Activated T-cell treated with anti-CD3 and anti-CD28 coated beads, Interleukin-2, amount 50 U/mL, for 1 hour (primary cell): ENCODE measurements around the gene SLC13A1.
"Not testable (repeated sequence)": the region's sequence is repeated elsewhere in the genome, so short reads cannot be mapped to it uniquely, and the experiment has no call there.

Source experiments
- DNase-seq: peaks from one replicate; pipeline ENCODE4 v3.0.0-alpha.2; 2020

The SLC13A1 gene, protein sequence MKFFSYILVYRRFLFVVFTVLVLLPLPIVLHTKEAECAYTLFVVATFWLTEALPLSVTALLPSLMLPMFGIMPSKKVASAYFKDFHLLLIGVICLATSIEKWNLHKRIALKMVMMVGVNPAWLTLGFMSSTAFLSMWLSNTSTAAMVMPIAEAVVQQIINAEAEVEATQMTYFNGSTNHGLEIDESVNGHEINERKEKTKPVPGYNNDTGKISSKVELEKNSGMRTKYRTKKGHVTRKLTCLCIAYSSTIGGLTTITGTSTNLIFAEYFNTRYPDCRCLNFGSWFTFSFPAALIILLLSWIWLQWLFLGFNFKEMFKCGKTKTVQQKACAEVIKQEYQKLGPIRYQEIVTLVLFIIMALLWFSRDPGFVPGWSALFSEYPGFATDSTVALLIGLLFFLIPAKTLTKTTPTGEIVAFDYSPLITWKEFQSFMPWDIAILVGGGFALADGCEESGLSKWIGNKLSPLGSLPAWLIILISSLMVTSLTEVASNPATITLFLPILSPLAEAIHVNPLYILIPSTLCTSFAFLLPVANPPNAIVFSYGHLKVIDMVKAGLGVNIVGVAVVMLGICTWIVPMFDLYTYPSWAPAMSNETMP

DNA sequence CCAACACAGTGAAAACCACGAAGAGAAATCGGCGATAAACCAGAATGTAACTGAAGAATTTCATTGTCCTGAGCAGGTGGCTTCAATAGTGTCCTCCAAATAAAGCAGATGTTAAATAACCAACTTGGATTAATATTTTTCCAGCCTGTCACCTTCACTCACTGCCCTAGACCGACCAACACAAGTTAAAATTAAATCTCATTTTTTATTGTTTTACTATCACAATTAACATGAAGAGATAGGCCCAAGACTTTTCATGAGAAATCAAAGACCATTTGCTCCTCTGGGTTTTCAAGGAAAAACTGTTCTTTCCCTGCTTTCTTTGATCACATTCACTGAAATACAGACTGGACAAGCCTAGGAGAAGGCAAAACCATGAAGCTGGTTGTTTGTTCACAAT lies at the start of gene SLC13A1:
Gene SLC13A1, minus strand, starts transcription at position 87 of the 400 bp plus-strand sequence. Its CDS starts 23 bp downstream, at position 64.
- DNase-seq, result no peak

DNA sequence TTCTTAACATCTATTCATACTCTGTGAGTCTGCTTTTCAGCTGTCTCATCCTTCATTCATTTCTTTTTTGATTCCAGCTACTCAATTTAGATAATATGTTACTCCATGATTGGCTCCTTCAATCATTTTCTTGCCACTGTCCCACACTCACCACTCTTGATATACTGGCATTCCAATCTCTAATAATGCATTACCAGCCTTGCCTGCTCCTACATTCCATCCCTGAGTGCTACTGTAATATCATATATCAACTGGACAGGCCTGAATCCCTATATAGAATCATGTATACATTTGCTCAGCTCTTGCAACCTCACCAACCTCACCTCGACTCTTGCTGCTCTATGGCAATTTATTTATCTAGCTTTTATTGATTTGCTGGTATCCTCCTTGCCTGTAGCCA lies 45.0 kb upstream of the SLC13A1 start:
- no peak for DNase-seq

DNA sequence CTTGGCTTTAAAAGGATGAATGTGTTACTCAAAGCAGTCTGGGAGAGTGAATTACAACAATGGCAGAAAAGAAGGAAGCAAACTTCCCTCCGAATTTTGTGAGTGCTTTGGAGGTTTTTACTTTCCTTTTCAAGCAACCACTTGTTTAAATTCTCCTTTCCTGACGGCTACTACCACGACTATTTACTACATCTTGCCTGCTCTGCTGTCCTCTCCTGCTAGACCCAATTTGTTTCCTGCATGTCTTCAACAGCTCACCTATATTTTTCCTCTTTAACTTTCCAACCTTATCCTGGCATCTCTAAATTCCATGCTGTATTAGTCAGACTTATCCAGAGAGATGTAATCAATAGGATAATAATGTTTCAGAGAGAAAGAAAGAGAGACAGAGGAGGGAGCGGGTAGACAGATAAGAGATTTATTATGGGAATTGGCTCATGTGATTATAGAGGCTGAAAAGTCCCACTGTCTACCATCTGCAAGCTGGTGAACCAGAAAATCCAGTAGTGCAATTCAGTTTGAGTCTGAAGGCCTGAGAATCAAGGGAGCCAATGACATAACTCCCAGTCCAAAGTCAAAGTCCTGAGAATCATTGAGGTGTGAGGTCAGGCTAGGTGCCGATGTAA lies 42.8 kb upstream of the SLC13A1 start:
- no peak for DNase-seq

DNA sequence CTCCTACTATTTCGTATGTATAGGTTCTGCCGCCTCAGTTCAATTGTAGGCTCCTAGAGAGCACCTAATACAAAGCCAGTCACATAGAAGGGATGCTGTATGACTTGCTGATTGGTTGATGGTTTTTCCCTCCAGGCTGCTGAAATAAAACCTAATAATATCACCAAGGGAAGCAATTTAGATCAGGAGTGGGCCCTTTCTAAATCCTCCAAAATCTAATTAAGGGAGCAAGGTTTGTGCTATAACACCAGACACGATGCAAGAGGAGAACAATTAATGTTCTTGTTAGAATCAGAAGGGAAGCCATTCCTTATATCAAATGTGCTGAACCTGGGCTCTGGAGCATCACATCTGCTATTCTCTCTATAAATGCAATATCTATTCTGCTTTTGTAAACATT lies 42.0 kb upstream of the SLC13A1 start:
- no peak for DNase-seq

DNA sequence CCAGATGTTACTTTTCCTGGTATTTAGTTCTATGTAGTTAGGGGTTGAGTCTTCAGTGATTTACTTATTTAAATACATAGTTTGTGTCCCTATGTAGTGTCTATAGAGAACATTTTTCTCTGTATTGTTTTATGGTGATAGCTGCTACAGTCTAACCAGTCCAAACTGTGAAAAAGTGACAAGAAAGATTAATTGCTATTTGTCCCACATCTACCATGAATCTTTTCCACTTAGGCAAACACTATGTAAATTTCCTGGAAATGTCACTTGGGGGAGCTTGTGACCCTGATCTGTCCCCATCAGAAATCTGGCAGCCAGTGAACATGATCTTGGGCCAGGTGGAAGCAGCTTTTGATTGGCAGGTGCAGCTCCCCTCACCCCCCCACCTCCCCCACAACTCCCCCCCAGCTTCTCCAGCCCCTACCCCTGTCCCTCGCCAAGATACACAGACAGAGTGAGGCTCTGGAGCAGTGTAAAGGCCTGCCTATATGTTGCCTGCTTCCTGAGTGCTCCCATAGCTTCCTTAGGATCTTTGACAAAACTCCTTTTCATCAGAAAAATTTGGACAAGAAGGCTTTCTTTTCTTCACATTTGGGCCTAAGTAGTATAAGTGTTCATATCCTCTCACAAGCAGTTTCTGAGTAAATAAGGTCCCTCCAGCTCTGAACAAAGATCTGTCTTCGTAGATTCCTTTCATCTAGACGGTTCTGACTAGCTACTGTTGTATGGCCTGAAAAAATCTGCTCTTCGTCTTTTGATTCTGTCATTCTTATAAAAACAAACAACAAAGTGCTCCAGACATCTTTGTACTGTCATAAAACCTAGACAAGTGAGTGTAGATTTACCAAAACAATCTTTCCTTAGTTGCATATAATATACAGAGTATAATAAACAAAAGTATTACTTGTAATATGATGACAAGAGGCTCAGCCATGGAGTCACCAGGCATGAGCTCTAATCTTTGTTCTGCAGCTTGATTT lies 31.5 kb upstream of the SLC13A1 start:
- no peak for DNase-seq

DNA sequence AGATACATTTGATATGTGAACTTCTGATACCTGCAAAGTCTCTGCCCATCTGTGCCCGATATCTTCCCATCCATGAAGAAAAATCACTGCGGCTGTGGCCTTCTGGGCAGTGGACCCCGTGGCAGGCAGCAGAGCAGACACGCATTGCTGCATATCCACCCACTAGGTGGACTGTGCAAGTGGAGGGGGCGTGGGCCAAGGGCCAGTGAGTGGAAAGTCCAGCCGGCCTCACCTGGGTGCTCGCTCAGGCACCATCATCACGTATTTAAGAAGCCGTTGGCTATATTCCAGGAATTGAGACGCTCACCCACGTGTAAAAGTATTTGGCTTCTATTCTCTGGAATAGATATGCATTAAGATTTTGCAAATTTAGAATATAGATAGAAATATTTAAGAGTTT lies 30.8 kb upstream of the SLC13A1 start:
- no peak for DNase-seq

DNA sequence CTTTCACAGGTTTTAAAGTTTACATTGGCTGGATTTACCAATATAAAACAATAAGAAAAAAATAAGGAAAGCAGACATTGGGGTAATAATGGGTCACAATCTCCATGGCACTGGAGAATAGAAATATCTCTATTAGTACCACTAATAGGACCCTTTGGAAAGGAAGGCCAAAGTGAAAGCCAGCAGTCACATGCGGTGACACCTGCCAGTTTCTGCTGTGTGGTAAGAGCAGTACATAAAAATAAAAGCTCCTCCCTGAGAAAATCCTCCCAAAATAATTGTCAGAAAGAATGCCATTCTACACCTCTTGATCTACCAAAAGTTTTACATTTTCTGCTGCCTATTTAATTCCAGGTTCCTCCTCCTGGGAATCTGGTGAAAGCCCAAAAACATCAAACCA lies 30.4 kb upstream of the SLC13A1 start:
- DNase-seq, result no peak

DNA sequence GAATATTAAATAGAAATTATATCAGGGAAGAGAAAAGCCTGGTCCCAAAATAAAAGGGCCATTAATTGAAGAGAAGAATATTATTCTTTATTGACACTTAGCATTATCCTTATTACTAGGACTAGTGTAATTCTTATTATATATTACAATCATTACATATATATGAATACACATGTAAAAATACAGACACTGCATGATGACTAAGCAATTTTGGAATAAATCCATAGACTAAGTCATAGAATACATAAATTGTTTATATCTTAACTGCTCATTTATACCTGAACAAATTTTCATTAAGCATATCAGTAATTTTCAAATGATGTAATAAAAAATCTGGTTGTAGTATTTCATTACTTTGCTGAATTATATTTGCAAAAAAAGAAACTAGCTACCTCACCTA lies 29.7 kb upstream of the SLC13A1 start:
- no peak for DNase-seq

DNA sequence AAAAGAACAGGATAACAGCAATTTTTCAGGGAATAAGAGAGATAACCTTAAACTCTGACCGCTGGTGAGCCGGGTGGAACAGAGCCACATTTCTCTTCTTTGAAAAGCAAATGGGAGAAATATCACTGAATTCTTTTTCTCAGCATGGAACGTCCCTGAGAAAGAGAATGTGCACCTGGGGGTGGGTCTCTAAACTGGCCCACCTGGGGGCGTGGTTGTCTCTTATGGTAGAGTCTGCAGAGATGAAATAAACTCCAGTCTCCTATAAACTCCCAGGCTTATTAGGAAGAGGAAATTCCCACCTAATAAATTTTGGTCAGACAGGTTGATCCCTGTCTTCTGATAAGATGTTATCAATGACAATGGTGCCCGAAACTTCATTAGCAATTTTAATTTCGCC lies 27.9 kb upstream of the SLC13A1 start:
- not testable (repeated sequence) for DNase-seq

DNA sequence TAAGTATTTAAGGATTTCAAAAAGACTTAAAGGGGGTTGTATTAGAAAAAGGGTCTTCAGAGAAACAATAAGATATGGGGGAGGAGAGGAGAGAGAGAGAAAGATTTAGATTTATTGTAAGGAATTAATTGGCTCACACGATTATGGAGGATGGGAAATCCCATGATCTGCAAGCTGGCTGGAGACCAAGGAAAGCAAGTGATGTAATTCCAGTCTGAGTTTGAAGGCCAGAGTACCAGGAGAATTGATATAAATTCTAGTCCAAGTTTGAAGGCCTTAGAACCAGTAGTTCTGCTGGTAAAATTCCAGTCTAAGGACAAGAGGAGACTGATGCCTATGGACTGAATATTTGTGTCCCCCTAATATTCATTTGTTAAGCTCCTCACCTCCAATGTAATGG lies 20.6 kb upstream of the SLC13A1 start:
- DNase-seq, result no peak

DNA sequence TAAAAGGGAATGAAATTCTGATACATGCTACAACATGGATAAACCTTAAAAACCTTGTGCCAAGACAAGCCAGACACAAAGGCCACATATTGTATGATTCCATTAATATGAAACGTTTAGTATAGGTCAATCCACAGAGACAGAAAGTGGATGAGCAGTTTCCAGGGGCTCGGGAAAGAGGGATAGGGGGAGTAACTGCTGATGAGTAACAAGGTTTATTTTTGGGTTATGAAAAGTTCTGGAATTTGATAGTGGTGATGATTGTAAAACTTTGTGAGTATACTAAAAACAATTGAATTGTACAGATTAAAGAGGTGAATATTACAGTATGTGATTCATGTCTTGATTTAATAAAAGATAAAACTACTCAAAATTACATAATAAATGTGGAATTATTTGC lies 19.1 kb upstream of the SLC13A1 start:
- no peak for DNase-seq

DNA sequence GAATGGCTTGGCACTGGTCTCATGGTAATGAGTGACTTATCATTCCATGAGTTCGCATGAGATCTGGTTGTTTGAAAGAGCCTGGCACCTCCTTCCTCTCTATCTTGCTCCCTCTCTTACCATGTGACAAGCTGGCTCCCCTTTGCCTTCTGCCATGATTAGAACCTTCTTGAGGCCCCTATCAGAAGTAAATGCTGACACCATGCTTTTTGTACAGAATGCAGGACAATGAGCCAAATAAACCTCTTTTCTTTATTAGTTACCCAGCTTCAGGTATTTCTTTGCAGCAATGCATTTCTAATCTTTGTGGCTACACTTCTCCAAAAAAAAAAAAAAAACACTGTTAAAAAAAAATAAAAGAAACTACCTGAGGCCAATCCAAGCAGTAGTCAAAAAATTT lies 17.1 kb upstream of the SLC13A1 start:
- DNase-seq, result no peak

DNA sequence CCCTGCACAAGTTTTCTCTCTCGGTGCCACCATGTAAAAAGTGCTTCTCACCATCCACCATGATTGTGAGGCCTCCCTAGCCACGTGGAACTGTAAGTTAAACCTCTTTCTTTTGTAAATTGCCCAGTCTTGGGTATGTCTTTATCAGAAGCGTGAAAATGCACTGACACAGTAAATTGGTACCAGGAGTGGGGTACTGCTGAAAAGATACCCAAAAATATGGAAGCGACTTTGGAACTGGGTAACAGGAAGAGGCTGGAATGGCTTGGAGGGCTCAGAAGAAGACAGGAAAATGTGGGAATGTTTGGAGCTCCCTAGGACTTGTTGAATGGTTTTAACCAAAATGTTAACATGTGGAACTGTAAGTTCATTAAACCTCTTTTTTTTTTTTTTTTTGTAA lies 15.6 kb upstream of the SLC13A1 start:
- DNase-seq, result no peak

DNA sequence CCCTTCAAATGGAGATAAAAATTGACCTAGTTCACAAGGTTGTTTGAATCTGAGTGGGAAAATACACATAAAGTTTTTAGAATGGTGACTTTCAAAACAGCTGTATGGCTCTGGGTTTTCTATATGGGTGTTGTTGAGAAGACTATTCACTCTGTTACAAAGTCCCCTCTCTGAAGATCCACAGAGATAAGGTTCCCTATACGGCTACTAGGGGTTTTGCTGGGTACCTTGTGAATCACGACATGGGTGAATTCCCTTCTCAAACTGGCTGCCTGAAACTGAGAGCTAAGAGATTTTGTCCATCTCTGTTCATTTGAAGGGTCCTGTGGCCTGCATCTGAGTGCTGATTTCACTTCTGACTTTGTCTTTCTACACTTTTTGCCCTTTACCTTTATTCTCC lies 11.8 kb upstream of the SLC13A1 start:
- DNase-seq, result no peak

DNA sequence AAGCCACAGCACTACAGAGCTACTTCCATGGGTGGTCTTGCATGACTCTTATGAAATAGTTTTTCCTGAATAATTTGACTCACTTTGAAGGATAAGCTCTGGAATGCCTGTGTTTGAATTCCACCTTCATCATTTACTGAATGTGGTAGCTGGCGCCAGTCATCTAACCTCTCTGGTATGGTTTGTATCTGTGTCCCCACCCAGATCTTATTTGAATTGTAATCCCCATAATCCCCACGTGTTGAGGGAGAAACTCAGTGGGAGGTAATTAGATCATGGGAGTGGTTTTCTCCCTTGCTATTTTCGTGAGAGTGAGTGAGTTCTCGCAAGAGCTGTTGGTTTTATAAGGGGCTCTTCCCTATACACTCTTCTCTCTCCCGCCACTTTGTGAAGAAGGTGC lies 11.2 kb upstream of the SLC13A1 start:
- DNase-seq, result no peak

DNA sequence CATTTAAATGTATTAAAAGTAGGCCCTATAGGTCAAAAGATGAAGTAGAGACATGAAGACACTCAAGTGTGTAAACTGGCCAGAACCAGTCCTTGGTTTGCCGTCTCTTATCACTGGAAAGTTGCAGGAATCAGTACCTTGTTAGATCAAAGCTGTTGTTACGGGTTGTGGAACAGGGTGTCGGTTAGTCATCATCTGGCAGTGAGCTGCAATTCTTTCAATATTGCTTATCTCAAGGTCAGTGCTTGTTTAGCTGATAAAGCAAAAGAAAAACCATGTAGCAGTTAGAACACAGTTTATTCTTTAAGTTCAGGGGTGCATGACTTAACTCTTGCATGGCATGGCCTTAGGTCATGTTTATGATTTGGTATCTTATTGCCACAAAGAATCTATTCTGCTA lies 10.0 kb upstream of the SLC13A1 start:
- no peak for DNase-seq

DNA sequence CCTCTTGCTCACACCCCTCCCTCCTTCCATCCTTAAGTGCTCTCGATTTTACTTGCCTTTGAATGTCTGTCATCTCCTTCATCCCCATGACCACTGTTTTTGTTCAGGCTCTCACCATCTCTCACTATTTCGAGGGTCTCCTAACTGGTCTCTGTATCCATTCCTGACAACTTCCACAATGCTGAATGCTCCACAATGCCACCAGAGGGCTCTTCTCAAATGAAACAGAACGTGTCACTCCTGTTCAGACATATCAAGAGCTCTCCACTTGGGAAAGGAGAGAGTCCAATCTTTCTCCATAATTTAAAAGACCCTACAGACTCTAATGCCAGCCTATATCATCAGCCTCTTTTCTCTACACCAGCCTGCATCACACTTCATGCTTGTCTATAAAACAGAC lies 9.0 kb upstream of the SLC13A1 start:
- no peak for DNase-seq

DNA sequence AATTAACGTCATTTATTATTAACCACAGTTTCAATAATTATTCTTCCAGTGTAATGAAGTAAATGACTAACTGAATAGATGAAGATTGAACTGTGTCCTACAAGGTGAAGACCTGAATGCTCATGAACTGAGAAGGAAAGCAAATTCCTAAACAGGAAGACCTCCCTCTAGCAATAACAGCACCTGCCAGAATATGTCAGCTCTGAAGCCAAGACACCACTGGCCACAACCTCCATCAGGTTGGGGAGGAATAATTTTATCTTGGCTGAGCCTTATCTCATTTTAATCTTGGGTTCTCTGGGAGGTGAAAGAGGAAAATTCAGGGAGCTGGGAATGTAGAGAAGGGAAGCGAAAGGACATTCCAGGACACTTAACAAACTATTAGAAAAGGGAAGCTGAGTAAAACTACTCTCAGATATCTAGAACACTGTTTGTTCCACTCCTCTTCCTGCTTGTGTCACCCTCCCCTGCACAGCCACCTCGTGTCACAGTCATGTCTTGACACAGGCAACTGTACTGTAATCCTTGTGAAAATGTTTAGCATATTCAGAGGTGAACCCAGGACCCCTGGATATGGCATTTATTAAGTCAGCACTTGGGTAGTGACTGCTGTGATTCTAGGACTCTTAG lies 4.6 kb upstream of the SLC13A1 start:
- no peak for DNase-seq

DNA sequence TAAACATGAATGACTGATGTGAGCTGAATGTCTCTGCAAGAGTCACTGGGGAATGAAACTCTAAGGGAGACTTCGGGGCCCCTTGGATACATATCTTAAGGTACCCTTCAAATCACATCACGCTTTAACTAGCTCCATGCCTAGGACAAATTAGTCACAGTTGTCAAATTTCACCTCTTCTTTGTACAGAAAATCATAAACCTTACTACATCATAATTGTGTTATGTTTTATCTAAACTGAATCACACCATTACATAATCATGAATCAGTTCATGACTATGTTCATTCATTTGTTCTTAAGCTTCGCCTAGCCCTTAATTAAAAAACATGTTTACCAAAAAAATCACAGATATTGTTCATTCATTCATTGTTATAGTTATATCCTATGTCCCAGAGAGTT lies 2.1 kb upstream of the SLC13A1 start:
- DNase-seq, result no peak

DNA sequence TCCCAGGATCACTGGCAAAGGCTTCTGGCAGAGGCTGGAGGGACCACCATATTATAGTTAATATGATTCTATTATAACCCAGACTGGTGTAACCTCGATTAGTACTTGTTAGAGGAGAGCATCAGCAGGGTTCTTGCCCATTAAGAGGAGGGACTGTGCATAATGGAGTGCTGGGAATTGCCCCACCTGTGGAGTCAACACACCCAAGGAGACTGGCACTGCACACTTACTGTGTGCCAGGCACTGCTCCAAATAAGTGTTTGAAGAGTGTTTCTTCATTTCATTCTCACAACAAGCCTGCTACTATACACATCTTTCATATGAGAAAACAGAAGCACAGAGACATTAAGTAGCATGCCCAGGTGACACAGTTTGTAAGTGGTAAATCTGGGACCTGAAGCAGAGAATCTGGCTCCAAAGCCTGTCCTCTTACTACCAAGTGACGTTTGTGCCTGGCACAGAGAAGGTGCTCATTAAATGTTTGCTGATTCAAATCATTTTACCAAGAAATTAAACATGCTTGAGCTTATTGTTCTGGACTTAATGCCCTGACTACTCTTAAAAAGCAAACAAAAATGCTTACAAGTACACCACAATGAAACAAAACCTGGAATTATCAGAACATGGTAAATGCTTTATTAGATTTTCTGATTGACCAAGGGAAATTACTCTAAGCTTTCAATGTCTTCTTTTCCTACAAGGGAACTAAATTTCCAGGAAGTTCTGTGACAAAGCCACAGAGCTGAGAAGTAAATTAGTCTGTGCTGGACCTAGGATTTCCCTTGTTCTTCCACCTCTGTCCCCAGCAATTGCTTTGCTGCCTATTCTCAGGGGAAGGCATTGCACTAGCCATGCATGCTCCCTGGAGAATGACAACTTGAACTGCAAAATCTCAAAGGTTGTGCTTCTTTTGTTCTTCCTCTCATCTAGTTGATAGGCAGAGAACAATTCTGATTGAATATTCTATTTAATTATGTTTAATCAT lies 809 bp downstream of the SLC13A1 start:
- DNase-seq, result no peak

DNA sequence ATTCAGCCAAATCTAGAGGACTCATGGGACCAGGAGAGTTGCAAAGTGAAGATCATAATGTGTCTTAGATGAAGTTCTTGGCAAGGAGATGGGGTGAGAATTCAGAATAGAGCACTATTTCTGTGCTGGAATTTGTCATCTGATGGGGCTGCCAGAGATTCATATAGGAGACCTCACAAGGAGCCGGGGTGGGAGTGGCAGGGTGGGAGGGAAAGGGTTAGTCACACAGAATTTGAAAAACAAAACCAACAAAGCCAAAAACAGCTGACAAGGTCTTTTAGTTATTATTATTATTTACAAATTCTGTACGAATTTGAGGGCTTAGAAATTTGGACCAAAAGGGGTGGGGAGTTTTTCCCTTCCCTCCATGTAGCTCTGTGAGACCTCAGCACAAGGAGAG lies 1.7 kb downstream of the SLC13A1 start:
- DNase-seq, result no peak
